Measurements from ENCODE around the gene OCIAD1.
"Not testable (repeated sequence)": the region's sequence is repeated elsewhere in the genome, so short reads cannot be mapped to it uniquely, and the experiment has no call there.

- TF ChIP-seq POLR2A, CTCF (IDR thresholded peaks at IDR 0.05): not testable (repeated sequence)
Observed at GRCh38 chr4:48881646-48882045, 50.8 kb downstream of the OCIAD1 start.
